ENCODE data around the gene FBXO47. TPM values are rescaled to one million over a fixed set of nuclear protein-coding genes. Genes with fewer than 3 reads are reported as not detected.

FBXO47 gene
- total RNA-seq, 1 donor from 2014 or later: not detected

- no peak for TF ChIP-seq CTCF (IDR thresholded peaks at IDR 0.05)
- Histone ChIP-seq H3K36me3 (peaks cover 0 to 47% of the 10 kb centered on the region in 2 donors), H3K27me3 (no peaks in the 10 kb centered on the region), H3K9me3 (no peaks in the 10 kb centered on the region), H3K27ac (peak overlapping the region; percentile 53), H3K4me3 (no peak overlapping the region), H3K4me1 (peaks cover 72% of the 10 kb centered on the region)
- DNase-seq (ENCODE audit: extremely low spot score in 2 of 2): no peak
- intact Hi-C loops (cut with DNase I): no loop called here
Observed at GRCh38 chr17:38894276-38894675, 72.9 kb downstream of the FBXO47 start.

GRCh38 chr17:38893607-38894006, 73.6 kb downstream of the FBXO47 start:
- peak overlapping the region; percentile 53 for H3K27ac ChIP-seq
- no peak for DNase-seq (ENCODE audit: extremely low spot score in 2 of 2)
- intact Hi-C loops (cut with DNase I): no loop called here
- TF ChIP-seq POLR2AphosphoS5 (IDR thresholded peaks at IDR 0.05; ENCODE audit: insufficient read depth in 1 of 2, low read depth in 1 of 2): no peak
- TF ChIP-seq CTCF (IDR thresholded peaks at IDR 0.05): no peak
- TF ChIP-seq POLR2A (IDR thresholded peaks at IDR 0.05): no peak
- H3K27me3 ChIP-seq: no peaks in the 10 kb centered on the region
- H3K4me3 ChIP-seq: no peak overlapping the region
- H3K4me1 ChIP-seq: peaks cover 65% of the 10 kb centered on the region
- peaks cover 0 to 44% of the 10 kb centered on the region in 2 donors for H3K36me3 ChIP-seq
- no peaks in the 10 kb centered on the region for H3K9me3 ChIP-seq

- H3K27ac ChIP-seq: peak overlapping the region; percentile 53
- DNase-seq (ENCODE audit: extremely low spot score in 2 of 2): no peak
- intact Hi-C loops (cut with DNase I): no loop called here
- peaks cover 0 to 43% of the 10 kb centered on the region in 2 donors for H3K36me3 ChIP-seq
- H3K4me1 ChIP-seq: peaks cover 60% of the 10 kb centered on the region
- TF ChIP-seq POLR2A (IDR thresholded peaks at IDR 0.05): no peak
- H3K4me3 ChIP-seq: no peak overlapping the region
- H3K27me3 ChIP-seq: no peaks in the 10 kb centered on the region
- no peaks in the 10 kb centered on the region for H3K9me3 ChIP-seq
Observed at GRCh38 chr17:38893113-38893512, 74.1 kb downstream of the FBXO47 start.

GRCh38 chr17:38892620-38893019, 74.6 kb downstream of the FBXO47 start:
- no peak overlapping the region for H3K27ac ChIP-seq
- H3K9me3 ChIP-seq: no peaks in the 10 kb centered on the region
- H3K27me3 ChIP-seq: no peaks in the 10 kb centered on the region
- intact Hi-C loops (cut with DNase I): no loop called here
- no peak for DNase-seq (ENCODE audit: extremely low spot score in 2 of 2)
- TF ChIP-seq POLR2A (IDR thresholded peaks at IDR 0.05): no peak
- TF ChIP-seq POLR2AphosphoS5 (IDR thresholded peaks at IDR 0.05; ENCODE audit: insufficient read depth in 1 of 2, low read depth in 1 of 2): no peak
- TF ChIP-seq CTCF (IDR thresholded peaks at IDR 0.05): no peak
- peaks cover 55% of the 10 kb centered on the region for H3K4me1 ChIP-seq
- H3K4me3 ChIP-seq: no peak overlapping the region
- peaks cover 0 to 48% of the 10 kb centered on the region in 2 donors for H3K36me3 ChIP-seq

GRCh38 chr17:38892083-38892482, 75.1 kb downstream of the FBXO47 start:
- peaks cover 0 to 53% of the 10 kb centered on the region in 2 donors for H3K36me3 ChIP-seq

More at GRCh38 chr17:38892083-38892482, 75.1 kb downstream of the FBXO47 start:
- Histone ChIP-seq H3K27ac (no peak overlapping the region), H3K4me3 (no peak overlapping the region), H3K27me3 (no peaks in the 10 kb centered on the region), H3K9me3 (no peaks in the 10 kb centered on the region), H3K4me1 (peaks cover 50% of the 10 kb centered on the region)
- intact Hi-C loops (cut with DNase I): no loop called here
- TF ChIP-seq CTCF (IDR thresholded peaks at IDR 0.05): no peak
- no peak for TF ChIP-seq POLR2A (IDR thresholded peaks at IDR 0.05)
- TF ChIP-seq POLR2AphosphoS5 (IDR thresholded peaks at IDR 0.05; ENCODE audit: insufficient read depth in 1 of 2, low read depth in 1 of 2): no peak
- no peak for DNase-seq (ENCODE audit: extremely low spot score in 2 of 2)
